Activated T-cell treated with anti-CD3 and anti-CD28 coated beads for 24 hours (primary cell): Measurements from ENCODE around the gene PRKCH.

ENCODE experiments used
- DNase-seq: peaks from one replicate; pipeline ENCODE4 v3.0.0-alpha.2; 2020; ENCODE audit warnings: low read depth

The PRKCH gene

DNA sequence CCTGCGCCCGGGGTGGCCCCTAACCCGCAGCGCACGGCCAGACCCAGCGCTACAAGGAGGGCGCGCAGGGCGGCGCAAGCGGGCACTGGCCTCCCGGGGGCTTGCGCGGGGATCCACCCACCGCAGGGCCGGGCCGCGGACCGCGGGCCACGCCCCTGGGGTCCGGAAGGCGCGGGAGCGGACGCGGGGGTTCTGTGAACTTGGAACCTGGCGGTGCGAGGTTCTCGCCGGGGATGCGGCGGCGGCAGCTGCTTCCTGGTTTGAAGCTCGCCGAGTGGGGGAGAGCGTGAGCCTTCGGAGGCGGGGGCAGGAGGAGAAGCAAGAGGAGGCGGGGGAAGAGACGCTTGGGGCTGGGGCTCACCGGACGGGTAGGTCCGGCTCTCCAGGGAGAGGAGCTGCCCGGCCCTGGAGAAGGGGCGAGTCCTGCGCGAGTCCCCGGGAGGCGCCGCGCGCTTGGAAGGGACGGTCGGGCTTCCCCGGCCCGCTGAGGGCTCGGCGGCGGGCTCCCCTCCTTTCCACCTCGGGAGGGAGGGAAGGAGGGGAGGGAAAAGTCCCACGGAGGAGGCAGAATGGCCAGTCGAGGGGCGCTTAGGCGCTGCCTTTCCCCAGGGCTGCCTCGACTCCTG lies at the start of gene PRKCH:
Gene PRKCH (plus strand): TSS at position 195 of the 626 bp plus-strand sequence. CDS start 523 bp downstream, outside the sequence.
- peak; percentile 75 for DNase-seq

DNA sequence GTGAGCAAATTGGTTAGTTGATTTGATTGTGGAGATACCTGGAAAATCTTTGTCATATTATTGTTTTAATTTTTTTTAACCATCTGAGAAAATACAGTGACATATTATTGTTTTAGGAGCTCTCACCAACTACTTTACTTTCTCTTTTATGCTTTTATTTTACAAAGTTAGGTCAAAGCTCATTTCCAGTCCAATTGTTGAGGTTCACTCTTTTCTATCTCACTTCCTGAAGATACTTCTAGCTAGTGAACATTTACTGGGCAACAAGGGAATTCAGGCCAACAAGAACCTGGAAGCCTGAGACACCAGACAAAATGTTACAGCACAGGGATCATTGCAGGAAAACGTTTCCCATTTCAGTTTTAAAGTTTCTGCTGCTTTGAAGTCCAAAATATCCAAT lies 44.1 kb upstream of the PRKCH start:
- DNase-seq: no peak

DNA sequence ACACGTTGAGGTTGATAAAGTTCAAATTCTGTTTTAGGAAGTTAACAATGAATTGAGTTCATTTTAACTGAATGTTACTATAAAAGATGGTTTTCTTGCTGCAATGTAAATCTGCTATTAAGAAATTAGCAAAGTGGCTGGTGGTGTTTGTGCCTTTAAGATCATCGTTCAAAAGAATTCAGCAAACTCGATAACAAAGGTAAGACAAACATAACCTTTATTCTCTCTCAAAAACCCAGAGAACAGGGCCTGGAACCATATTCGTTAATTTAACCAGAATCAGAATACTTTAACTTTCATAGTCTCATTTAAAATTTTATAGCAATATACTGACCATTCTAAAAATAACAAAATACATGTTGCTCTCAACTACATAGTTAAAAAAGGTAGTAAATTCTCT lies 43.6 kb upstream of the PRKCH start:
- DNase-seq: no peak

DNA sequence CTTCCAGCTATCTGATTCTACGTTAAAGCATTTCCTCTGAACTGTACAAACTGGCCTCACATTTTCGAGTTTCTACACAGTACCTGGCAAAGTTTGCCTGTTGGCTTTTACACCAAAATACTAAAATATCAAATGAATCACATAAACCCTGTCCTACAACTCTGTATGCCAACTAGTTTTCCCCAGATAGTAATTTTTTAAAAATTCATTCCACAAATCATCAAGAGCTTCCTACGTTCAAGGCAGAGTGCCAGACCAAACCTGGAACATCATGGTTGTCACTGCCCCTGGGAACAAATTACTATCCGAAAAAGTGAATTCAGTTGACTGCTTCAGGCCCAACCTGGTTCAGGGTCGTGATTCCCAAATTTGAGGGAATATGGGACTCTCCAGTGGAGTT lies 42.3 kb upstream of the PRKCH start:
- no peak for DNase-seq

DNA sequence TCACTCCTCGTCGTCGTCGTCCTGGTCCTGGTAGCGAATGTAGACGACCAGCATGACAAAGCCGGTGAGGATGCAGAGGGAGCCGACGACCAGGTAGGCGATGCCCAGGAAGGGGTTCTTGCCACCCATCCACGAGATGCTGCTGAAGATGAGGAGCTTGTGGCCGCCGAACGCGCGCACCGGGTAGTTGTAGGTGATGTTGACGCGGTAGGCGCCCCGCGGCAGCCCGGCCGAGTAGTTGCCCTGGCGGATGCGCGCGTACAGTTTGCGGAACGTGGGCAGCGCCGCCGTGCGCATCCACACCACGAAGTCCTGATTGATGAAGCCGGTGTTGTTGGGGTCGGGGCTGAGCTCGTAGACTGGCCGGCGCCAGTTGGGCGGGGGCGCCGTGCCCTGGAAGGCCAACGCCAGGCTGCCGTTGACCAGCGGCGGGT lies 41.3 kb upstream of the PRKCH start:
- DNase-seq: peak; percentile 18

DNA sequence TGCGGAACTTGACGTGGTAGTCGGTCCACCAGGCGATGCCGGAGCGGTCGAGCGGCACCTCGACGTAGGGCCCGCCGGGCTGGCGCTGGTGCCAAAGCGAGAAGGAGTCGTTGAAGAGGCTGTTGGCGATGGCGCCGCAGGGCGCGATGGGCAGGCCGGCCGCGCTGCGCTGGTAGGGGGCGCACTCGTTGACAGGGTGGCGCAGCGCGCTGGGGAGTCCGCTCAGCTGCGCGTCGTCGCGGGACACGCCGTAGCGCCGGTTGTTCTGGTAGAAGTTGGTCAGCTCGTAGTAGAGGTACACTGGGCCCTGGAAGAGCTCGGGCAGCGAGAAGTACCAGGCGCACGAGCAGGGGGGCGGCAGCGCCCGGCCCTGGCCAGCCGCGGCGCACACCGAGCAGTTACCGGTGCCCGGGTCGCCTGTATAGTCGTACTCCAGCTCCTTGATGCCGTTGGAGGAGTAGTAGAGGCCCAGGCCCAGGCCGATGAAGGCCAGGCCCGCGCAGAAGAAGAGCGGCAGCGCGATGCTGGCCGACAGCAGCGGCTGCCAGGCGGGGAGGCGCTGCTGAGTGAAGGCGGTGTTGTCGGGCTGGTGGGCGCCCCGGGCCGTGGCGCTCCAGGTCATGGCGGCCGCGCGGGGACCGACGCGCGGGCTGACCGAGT lies 40.7 kb upstream of the PRKCH start:
- DNase-seq: peak; percentile 64

DNA sequence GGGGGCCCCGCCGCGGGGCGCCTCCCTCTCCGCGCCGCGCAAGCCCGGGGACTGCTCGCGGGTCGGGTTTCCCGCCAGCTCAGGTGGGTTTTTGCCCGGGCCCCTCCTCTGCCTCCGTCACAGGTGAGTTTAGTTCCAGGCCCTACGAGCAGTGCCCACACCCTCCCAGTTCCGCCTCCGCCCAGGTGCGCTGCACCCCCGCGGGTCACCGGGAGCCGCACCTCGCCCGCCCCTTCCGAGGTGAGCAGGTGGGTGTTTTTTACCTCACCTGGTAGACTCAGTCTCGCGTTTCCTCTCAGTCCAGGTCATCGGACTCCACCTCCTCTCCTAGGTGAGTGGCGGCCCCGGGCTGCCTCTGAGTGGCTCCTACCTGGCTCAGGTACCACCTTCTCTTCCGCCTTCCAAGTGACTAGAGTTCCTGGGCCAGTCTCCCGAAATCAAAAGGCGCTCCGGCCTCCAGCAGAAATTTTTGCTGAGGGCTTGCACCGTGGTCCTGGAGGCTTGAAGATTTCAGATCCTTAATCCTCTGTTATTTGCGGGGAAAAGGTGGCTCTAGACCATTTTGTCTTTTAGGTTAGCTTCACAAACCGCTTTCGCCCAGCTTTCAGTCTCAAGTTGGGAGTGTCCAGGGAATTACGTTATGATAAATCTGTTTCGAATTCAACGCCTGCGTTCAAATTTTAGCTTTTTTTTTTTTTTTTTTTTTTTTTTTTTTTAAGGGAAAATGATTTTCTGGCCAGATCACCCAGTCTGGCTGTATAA lies 40.0 kb upstream of the PRKCH start, which contains the start of gene TMEM30B:
Gene TMEM30B (minus strand): TSS at position 153 of the 762 bp plus-strand sequence. CDS start 191 bp downstream, outside the sequence.
- DNase-seq: no peak

DNA sequence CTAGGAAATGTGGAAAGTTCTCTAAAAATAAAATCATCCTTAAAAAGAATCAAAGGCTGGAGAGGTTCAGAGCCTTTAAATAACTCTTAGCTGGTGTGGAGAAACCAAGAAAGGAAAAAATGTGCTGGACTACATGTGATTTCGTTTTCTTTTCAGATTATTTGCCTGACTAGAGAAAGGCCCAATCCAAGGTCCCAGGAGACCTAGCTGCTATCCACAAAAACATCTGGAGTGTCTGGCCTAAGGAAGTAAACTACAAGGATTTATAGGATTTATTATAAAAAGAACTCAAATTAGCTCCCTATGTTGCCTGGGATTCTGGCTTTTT lies 39.5 kb upstream of the PRKCH start:
- no peak for DNase-seq

DNA sequence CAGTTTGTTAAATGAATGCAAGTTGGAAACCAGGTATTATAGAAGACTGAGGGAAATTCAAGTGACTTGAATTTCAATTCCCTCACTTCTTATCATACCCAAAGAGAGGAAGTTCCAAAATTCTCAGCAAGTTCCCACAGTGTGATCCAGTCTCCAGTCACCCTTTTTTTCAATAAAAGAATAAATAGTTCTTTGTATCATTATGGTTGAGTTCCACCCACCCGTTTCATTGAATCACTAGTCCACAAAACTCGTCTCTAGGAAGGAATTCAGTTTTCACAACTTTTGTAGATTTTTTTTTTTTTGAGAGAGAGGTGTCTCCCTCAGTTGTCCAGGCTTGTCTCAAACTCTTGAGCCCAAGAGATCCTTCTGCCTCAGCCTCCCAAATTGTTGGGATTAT lies 38.6 kb upstream of the PRKCH start:
- no peak for DNase-seq

DNA sequence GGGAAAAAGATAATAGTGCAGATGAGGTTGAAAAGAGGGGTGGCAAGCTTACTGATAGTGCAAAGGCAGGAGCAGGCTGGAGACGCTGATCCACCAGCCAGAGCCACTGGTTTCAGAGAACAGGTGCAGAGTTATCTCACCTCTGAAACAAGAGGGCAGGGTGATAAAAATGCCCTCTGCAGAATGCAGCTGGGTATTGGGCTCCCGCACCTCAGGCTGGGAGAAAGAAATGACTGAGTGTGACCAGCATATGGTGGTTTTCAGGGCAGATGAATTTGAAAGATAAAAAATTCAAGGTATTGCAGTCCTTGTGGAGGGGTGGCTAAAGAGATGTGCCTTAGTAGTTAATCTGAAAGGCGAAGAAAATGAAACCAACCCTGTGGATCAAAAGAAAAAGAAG lies 37.4 kb upstream of the PRKCH start:
- DNase-seq: no peak

DNA sequence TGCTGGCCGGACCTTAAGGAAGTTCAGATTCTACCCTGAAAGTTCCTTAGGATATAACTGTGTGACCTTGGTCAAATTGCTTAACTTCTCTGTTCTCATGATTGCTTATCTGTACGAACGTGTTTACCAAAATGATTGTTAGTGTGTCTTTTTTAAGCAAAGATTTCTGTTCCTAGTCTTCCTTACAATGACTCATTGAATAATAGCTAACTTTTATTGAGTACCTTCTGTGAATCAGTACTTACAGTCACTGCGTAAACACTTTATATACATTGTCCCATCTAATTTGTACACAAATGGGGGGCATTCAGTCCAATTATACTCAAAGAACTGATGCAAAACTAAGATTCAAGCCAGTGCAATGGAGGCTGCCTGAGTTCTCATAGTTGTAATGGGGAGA lies 36.0 kb upstream of the PRKCH start:
- no peak for DNase-seq

DNA sequence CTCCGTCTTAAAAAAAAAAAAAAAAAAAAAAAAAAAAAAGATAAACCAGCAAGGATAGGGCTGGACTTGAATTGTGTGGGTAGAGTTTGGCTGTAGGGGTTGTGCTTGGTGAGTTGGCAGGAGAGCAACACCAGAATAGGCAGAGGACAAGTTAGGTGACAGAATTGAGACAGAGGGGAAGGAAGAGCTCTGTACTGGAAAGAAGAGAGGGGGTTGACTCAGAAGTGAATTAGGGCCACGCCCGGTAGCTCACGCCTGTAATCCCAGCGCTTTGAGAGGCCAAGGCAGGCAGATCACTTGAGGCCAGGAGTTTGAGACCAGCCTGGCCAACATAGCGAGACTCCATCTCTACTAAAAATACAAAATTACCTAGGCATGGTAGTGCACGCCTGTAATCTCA lies 34.2 kb upstream of the PRKCH start:
- no peak for DNase-seq

DNA sequence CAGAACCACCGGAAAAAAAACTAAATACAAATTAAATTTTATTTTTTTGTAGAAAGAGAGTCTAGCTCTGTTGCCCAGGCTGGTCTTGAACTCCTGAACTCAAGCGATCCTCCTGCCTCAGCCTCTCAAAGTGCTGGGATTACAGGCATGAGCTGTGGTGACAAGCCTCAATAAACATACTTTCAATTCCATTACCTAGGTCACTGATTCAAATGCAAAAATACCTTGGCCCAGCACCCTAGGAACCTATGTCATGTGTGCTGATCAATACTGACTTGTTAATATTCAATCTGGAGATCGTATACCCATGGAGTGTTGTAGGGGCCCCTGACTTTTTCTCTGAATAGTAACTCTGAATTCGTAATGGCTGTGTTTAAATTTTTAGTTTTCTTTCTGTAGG lies 33.2 kb upstream of the PRKCH start:
- no peak for DNase-seq

DNA sequence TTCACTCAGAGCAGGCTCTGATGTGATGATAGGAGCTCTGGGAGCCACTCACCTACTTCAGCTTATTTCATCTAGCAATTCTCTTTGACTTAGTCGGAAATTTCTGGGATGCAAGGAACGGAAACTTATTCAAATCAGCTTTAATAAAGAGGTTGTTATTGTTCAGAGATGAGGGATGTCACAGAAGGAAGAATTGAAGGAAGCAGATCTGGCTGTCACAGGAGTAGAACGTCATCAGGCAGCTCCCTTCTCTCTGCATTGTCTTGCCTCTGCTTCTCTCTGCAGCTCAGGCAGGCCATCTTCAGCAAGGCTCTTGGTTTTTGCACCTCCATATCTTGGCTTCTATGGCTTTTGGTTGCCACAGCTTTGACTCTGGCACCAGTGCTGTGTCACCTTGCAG lies 32.7 kb upstream of the PRKCH start:
- DNase-seq: no peak

DNA sequence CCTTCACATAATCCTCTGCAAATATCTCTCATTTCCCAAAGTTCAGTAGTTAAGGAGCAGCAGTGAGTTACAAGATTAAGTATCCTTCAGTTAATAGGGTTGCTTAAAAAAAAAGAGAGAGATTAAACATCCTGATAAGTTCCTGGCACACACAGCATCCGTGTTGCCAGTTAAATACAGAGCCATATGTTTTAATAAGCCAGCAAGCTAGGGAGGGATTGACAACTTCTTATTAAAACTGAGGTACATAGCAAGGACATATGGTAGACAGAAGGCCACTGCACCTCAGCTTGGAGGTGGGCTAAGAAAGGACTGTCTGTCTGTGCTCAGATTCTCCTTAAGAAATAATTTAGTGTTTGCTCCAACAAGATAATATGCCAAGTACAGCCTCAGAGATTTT lies 30.7 kb upstream of the PRKCH start:
- DNase-seq: no peak

DNA sequence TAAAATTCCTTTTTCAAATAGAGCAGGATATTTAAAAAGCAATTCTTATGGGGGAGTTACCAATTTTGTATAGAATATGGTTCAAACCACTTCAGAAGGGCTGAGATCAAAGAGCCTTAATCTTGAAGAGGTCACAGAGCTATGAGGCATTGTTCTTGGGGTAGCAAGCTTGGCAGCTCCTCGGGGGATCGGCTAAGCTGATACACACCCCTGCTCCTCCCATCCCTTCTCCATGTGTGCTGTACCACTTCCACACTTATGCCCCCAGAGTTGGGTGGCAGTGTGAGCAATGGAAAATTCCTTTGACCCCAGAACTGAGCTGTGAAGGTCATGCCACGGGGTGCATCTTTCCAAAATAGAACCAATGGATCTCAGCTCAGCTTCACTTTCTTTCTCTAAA lies 25.2 kb upstream of the PRKCH start:
- no peak for DNase-seq

DNA sequence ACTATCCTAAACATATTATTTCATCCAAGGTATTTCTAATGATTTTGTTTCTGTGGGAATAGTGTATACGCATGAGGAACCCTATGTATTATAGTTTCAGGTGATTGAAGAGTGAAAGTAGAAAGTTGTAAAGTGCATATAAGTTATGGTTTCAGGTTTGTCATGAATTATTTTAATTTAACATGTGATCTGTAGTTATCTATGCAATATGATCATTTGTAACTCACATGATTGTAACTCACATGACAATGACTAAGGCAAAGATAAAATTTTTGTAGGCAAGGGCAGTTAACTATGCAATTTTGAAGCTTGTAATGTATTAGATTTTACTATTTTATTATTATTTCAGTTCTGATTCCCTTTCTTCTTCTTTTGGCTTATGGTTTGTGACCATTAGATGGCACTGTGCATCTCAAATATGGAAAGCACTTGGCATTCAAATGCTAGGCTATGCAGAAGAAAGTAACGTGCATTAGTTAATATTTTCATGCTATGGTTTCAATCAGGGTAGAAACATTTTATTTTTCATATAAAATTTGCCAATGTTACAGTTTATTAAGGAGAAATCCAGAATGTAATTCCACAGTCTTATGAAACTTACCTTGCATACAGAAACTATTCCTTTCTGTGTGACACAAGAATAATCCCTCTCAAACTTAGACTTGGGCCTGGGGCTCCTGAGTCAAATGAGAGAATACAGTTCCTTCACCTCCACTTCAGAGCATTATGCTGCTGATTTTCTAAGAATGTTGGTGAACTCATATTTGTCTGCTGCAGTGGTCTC lies 24.5 kb upstream of the PRKCH start:
- DNase-seq: no peak

DNA sequence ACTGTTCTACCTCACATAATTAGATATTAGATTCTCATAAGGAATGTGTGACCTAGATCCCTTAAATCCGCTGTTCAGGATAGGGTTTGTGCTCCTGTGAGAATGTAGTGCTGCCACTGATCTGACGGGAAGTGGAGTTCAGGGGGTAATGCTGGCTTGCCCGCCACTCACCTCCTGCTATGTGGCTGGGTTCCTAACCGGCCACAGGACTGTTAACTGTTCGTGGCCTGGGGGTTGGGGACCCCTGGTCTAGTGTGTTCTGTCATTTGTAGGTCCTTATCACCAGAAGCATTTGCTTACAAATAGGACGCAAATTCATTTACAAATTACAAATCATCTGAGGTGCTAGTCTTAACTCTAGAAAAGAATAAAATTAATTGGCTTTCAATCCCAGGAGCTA lies 23.8 kb upstream of the PRKCH start:
- no peak for DNase-seq

DNA sequence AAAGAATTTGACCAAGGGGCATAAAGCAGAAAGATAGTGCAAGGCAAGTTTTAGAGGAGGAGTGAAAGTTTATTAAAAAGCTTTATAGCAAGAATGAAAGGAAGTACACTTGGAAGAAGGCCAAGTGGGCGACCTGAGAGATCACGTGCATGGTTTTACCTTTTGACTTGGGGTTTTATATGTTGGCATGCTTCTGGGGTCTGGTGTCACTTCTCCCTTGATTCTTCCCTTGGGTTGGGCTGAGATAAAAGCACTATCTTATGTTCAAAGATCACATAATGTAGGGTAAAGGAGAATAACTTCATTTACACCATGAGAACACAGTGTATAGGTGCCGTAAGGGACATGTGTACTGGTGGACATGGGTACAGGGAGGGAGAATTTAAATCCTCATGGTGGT lies 22.6 kb upstream of the PRKCH start:
- no peak for DNase-seq

DNA sequence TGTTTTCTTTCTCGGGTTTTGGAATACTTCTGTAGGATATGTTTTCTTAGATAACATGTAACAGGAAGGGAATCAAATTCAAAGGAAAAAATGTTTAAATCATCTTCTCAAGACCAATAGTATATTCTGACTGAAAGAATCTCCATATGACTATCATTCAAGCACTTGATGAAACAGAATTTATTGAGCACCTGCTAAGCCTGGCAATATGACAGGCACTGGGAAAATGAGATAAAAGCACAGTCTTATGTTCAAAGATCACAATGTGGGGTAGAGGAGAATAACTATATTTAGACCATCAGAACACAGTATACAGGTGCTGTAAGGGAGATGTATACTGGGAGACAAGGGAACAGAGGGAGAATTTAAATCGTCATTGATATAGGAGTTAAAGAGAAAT lies 21.2 kb upstream of the PRKCH start:
- no peak for DNase-seq

DNA sequence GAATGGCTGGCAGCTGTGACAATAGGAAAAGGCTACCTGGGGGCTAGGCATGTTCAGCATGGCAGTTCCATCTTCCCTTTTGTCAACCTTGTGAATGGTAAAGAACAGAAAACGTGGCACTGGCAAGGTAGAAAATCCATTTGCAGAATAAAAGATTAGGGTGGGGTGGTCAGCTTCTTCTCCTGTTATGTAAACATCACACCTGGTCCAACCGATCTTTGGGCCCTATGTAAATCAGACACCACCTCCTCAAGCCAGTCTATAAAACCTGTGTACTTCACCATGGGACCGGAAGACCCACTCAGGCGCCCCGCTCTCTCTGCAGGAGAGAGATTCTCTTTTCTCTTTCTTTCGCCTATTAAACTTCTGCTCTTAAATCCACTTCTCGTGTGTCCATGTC lies 20.6 kb upstream of the PRKCH start:
- no peak for DNase-seq

DNA sequence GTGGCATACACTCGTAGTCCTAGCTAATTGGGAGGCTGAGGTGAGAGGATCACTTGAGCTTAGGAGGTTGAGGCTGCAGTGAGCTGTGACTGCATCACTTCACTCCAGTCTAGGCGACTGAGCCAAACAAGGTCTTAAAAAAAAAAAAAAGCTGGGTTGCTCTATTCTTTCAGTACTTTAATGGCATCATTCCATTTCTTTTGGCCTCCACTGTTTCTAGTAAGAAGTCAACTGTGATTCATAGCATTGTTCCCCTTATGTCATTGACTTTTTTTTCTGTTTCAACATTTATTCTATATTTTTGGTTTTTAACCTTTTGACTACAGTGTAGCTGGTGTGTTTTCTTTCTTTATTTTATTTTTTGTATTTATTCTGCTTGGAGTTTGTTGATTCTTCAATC lies 16.7 kb upstream of the PRKCH start:
- no peak for DNase-seq

DNA sequence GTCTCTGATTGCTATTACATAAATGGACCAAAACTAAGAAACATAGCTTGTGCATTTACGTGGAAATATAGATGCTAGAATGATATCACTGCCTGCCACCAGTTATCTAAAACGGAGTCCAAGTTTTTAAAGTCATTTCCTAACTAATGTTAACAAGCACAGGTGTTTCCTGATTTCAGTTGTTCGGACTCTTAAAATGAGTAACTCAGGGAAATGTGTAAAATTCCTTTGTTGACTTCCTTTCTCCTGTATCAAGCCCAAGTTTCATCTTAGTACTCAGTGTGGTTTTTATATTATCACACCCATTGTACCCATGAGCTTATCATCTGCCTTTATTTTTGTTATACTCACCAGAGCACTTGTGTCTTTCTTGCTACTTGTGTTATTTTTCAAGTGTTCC lies 13.2 kb upstream of the PRKCH start:
- no peak for DNase-seq
